Raji (cell line): ENCODE measurements around the gene MPZL3.

Experiments
- POLR2A ChIP-seq: IDR thresholded peaks from 2 replicates; pipeline ENCODE4 v1.6.1; 2011; ENCODE audit warnings: low read depth, low read length, control low read depth; ENCODE audit not compliant: insufficient read depth

The MPZL3 gene

GRCh38 chr11:118277312-118277711 is 25.1 kb upstream of the MPZL3 start:
- no peak for TF ChIP-seq POLR2A

GRCh38 chr11:118276422-118276821 is 24.3 kb upstream of the MPZL3 start:
- TF ChIP-seq POLR2A = no peak

DNA sequence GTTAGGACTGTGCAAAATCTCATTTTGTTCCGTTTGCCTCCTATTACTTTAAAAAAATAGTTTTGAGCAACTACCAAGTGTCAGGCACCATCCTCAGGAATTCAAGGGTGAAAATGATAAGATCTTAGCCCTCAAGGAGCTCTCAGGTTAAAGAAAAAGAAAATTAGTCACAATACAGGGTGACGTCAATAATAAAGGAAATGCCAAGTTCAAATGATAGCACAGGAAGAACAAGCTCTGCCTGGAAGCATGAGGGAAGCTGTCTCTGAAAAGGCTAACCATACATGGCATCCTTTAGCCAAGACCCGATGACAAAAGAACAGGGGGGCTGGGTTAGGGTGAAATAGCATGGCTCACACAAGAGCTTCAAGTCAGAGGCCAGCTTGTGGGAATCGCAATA is 23.0 kb upstream of the MPZL3 start:
- TF ChIP-seq POLR2A = no peak

GRCh38 chr11:118274186-118274585 is 22.0 kb upstream of the MPZL3 start:
- no peak for TF ChIP-seq POLR2A

- no peak for TF ChIP-seq POLR2A
These were observed 19.8 kb upstream of the MPZL3 start for GRCh38 chr11:118272001-118272400.

- TF ChIP-seq POLR2A = no peak
These were observed 15.3 kb upstream of the MPZL3 start for GRCh38 chr11:118267486-118267885.

DNA sequence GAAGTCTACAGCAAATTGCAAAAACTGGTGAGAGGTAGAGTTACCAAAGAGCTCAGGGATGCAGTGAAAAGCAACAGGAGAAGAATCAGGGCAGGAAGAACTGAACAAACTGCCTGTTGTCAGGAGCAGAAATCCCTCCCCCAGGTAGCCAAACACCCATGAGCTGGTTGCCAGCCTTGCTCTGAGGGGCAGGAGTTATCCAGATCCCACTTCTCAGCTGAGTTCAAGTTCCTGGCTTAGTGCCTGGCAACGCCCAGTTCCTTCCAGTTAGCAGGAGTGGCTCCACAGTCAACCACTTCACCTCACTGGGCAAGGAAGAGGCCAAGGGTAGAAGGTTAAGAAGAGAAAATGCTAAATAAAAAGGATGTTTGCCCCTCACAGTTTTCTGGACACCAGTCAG is 13.8 kb upstream of the MPZL3 start:
- no peak for TF ChIP-seq POLR2A

DNA sequence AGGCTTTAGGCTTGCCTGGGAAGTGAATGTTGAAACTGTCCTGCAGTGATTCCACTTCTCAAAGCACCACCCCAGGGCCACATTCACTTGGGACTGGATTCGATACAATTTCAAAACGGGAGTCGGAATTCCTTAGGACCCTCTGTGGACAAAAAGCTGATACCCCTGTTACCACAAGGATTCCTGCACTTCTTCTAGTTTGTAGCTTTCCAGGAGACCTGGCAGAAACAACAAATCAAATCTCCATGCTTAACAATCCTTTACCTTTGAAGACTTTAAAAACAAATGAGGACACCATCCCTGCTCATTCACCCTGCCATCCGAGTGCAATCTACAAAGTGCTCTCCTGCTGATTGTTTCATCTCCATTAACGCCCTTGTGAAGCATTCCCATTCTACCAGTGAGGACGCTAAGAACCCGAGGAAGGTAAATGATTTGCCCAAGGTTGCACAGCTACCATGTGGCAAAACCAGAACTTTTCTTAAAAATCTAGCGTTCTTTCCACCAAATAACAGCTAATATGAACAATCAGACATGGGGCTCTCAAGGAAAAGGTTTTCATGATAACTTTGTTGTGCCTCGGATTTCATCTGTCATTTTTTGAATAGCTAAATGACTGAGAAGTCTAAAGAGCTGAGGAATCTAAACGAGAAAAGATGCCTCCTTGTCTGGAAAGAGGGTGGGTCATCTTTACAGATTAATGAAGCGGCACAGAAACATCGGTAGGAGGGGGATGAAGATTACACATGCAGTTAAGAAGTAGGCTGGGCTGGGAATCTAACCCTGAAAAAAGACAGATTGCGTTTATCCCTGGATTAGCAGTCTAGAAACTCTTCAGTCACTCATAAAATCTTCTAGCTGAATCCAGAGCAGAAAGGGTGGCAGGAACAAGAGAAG is 12.7 kb upstream of the MPZL3 start:
- TF ChIP-seq POLR2A = no peak

DNA sequence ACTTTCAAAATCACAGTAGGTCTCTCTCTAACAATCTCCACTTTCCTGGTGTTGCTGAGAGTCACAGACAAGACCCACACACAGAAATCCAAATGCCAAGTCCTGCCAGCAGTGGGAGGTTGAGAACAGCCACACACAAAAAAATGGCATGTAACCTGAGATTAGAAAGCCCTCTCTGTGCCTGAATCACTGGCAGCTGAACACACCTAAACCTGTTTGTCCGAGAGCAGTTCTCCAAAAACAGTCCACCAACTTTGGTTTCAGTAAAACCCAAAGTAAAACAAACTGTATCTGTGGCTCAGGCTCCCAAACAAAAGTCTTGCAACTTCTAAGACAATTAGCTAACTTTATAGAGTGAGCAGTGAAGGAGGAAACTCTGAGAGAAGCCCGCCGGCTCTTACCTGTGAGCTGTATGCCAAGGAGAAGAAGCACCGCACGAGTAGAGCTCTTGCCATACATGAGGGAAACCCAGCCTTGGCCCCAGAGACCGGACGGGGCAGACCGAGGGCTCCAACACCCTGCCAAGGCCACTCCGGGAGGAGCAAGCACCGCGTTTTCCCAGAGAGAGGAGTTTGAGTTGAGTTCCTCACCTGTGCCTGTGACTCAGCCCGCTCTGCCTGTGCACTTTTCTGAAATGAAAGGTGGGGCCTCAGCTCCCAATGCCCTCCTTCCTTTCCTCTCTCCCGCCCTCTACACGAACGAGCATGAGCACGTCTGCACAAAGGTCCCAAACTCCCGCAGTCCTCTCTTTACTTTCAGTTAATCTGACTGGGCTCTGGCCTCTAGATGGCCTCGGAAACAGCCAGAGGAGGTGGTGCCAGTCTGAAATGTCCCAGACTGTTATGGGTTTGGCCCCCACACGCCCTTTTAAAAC is 11.8 kb upstream of the MPZL3 start, which contains the start of gene MPZL2:
Gene MPZL2 (minus strand): TSS at position 603 of the 874 bp plus-strand sequence. CDS start 144 bp downstream, at position 459.
- no peak for TF ChIP-seq POLR2A

GRCh38 chr11:118263112-118263511 is 10.9 kb upstream of the MPZL3 start:
- no peak for TF ChIP-seq POLR2A

DNA sequence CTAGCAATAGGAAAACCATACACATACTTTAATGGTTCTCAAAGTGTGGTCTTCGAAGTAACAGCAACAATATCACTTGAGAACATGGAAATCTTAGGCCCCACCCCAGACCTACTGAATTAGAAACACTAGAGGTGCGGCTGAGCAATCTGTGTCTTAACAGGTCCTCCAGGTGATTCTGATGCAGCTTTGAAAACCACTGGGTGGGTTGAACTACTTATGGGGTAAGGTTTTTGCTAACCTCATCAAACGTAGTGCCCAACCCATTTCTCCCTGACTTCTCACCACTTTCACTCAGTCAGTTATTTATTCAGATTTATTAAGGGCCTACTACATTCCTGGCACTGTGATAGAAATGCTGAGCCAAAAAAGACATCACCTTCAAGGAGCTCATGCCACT is 8.2 kb upstream of the MPZL3 start:
- no peak for TF ChIP-seq POLR2A

DNA sequence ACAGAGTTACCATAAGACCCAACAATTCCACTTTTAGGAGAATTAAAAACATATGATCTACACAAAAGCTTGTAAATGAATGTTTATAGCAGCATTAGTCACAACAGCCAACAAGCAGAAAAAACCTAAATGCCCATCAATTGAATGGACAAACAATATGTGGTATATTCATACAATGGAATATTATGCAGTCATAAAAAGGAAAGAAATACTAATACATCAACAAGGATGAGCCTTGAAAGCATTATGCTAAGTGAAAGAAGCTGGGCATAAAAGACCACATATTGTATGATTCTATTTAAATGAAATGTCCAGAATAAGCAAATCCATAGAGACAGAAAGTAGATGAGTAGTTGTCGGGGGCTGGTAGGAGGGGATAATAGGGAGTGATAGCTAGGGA is 7.0 kb upstream of the MPZL3 start:
- TF ChIP-seq POLR2A = no peak

GRCh38 chr11:118258410-118258809 is 6.2 kb upstream of the MPZL3 start:
- TF ChIP-seq POLR2A = no peak

- no peak for TF ChIP-seq POLR2A
These were observed 523 bp upstream of the MPZL3 start for GRCh38 chr11:118252688-118253087.

DNA sequence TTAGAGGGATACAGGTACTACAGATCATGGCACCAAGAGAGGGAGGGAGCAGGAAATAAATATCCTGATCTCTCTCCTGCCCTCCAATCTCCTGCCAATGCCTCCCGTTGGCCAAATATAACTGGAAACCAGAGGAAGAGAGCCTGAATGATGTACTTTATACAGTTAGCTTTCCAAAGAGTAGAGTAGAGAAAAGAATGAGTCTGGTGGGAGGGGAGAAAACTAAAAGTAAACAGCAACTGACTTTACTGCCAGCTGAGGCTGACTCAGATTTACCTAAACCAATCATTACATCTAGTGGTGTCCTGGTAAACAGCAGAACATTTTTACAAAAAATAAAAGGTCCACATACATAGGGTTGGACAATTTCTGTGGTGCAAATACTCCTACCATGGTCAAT is 5.1 kb downstream of the MPZL3 start:
- no peak for TF ChIP-seq POLR2A
